Spleen (tissue), 7 donors: ENCODE data around the gene PPARA.

ENCODE experiments used
- CTCF ChIP-seq, 11 experiments: fragments of 200-600 bp in 7 of 11; fragments of 450-650 bp in 4 of 11; sonication (generic) in 4 of 11; IDR thresholded peaks in 8 of 11; conservative IDR thresholded peaks in 3 of 11; 1 replicate in 7 of 11; 2 replicates in 4 of 11; pipeline versions ENCODE4 v1.4.0 to v1.8.0; 2016 to 2021; ENCODE audit warnings: antibody characterized with exemption in 11 of 11, inconsistent platforms in 4 of 11, mild to moderate bottlenecking in 1 of 11
- POLR2A ChIP-seq, 3 donors: fragments of 450-650 bp; IDR thresholded peaks; one replicate each; pipeline ENCODE4 v1.5.1; 2017; ENCODE audit warnings: antibody characterized with exemption in 3 of 3, mild to moderate bottlenecking in 1 of 3
- donor health status: DM: no; HTN: no; CAD: no; lungs with moderate emphysema.
- donor health status: DM: no; HTN: no; CAD: no.
- donor health status: DM: no; HTN: no; CAD: no.

DNA sequence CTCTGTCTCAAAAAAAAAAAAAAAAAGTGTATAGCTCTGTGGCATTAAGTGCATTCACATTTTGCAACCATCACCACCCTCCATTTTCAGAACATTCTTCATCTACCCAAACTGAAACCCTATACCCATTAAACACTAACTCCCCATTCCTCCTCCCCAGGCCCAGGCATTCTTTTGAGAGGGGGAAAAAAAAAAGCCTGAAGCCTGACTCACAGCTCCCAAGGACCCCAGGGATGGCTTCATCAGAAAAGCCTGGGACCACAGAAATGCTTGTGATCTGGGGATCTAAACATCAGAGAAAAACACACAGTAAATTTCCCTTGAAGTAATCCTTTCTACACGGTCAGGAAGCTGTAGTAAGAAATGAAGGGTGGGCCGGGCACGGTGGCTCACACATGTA lies 135.7 kb downstream of the PPARA start:
- TF ChIP-seq POLR2A (IDR thresholded peaks at IDR 0.05): no peak
- no peak for TF ChIP-seq CTCF (IDR thresholded peaks at IDR 0.05 in 8 of 11, conservative IDR thresholded peaks at IDR 0.05 in 3 of 11)
